Neural progenitor cell (in vitro differentiated cells): ENCODE measurements around the gene PRND. TPM values are rescaled to one million over a fixed set of nuclear protein-coding genes. Genes with fewer than 3 reads are reported as not detected.

Experiments
- DNase-seq: peaks from one replicate; pipeline ENCODE4 v3.0.0-alpha.2; 2016; ENCODE audit warnings: low spot score
- H2AFZ ChIP-seq: fragments of 200-600 bp; sonication (generic); replicated peaks from 2 replicates; pipeline ENCODE4 v1.6.1; 2016; ENCODE audit warnings: antibody characterized with exemption
- H3F3A ChIP-seq: fragments of 200-600 bp; sonication (generic); 2 replicates; pipeline ENCODE4 v1.6.1; 2016; ENCODE audit warnings: antibody characterized with exemption, low read depth
- H3K27ac ChIP-seq: fragments of 200-600 bp; sonication (generic); 2 replicates; pipeline ENCODE4 v1.5.1; 2016; ENCODE audit warnings: mild to moderate bottlenecking
- H3K27me3 ChIP-seq: fragments of 200-600 bp; sonication (generic); 2 replicates; pipeline ENCODE4 v1.6.1; 2016; ENCODE audit warnings: mild to moderate bottlenecking, moderate library complexity
- H3K36me3 ChIP-seq: fragments of 200-600 bp; sonication (generic); 2 replicates; pipeline ENCODE4 v1.5.1; 2016
- H3K4me1 ChIP-seq: fragments of 200-600 bp; sonication (generic); 2 replicates; pipeline ENCODE4 v1.6.1; 2016; ENCODE audit warnings: mixed run types
- H3K4me2 ChIP-seq: fragments of 200-600 bp; sonication (generic); 2 replicates; pipeline ENCODE4 v1.6.1; 2016
- H3K4me3 ChIP-seq: fragments of 200-600 bp; sonication (generic); 2 replicates; pipeline ENCODE4 v1.5.1; 2016
- H3K79me2 ChIP-seq: fragments of 200-600 bp; sonication (generic); 2 replicates; pipeline ENCODE4 v1.6.1; 2016; ENCODE audit warnings: low read depth
- H3K9ac ChIP-seq: fragments of 200-600 bp; sonication (generic); 2 replicates; pipeline ENCODE4 v1.6.1; 2016
- H3K9me3 ChIP-seq: fragments of 200-600 bp; sonication (generic); 2 replicates; pipeline ENCODE4 v1.5.1; 2016; ENCODE audit warnings: low read depth
- H4K20me1 ChIP-seq: fragments of 200-600 bp; sonication (generic); 2 replicates; pipeline ENCODE4 v1.6.1; 2016; ENCODE audit warnings: low read depth
- H3K27ac Mint-ChIP-seq: 3 replicates; pipeline ENCODE4 v1.8.0; 2021; ENCODE audit warnings: mixed read lengths
- H3K27me3 Mint-ChIP-seq: 2 replicates; pipeline ENCODE4 v1.8.0; 2022; ENCODE audit warnings: low read depth, mild to moderate bottlenecking, inconsistent platforms, moderate library complexity, mixed read lengths; ENCODE audit not compliant: insufficient read depth
- H3K36me3 Mint-ChIP-seq: 3 replicates; pipeline ENCODE4 v1.8.0; 2021; ENCODE audit warnings: mixed read lengths
- H3K4me1 Mint-ChIP-seq: 3 replicates; pipeline ENCODE4 v1.8.0; 2021; ENCODE audit warnings: mixed read lengths
- H3K4me3 Mint-ChIP-seq: 3 replicates; pipeline ENCODE4 v1.8.0; 2021; ENCODE audit warnings: mild to moderate bottlenecking, moderate library complexity, mixed read lengths
- H3K9me3 Mint-ChIP-seq: 3 replicates; pipeline ENCODE4 v1.8.0; 2020; ENCODE audit warnings: mixed read lengths
- EZH2 ChIP-seq: fragments of 200-600 bp; sonication (generic); IDR thresholded peaks from 2 replicates; pipeline ENCODE4 v1.6.1; 2017; ENCODE audit warnings: antibody characterized with exemption, mild to moderate bottlenecking, moderate library complexity
- EZH2phosphoT487 ChIP-seq: fragments of 200-600 bp; sonication (generic); IDR thresholded peaks from 2 replicates; pipeline ENCODE4 v1.6.1; 2017; ENCODE audit warnings: antibody characterized with exemption
- total RNA-seq: library from RNA; depleted of rRNA; stranded (reverse); fragments of >200 nt; gene quantifications from 2 replicates; pipeline ENCODE4 v1.2.3, GENCODE V29; 2015; ENCODE audit warnings: low replicate concordance
- TF ChIP-seq, protein P1 (sequence below): fragments of 200-600 bp; sonication (generic); IDR thresholded peaks from 2 replicates; pipeline ENCODE4 v1.5.1; 2017; ENCODE audit warnings: antibody characterized with exemption, mild to moderate bottlenecking

Gene PRND
- total RNA-seq, 1 donor from 2014 or later, result not detected

- Mint-ChIP-seq H3K9me3 (peaks cover 8% of the 10 kb centered on the region), H3K27ac (no peak overlapping the region), H3K36me3 (no peaks in the 10 kb centered on the region), H3K4me3 (no peak overlapping the region), H3K4me1 (peaks cover 7% of the 10 kb centered on the region), H3K27me3 (peaks cover 14% of the 10 kb centered on the region)
- TF ChIP-seq EZH2 (no peak), EZH2phosphoT487 (no peak)
- TF ChIP-seq, protein P1, sequence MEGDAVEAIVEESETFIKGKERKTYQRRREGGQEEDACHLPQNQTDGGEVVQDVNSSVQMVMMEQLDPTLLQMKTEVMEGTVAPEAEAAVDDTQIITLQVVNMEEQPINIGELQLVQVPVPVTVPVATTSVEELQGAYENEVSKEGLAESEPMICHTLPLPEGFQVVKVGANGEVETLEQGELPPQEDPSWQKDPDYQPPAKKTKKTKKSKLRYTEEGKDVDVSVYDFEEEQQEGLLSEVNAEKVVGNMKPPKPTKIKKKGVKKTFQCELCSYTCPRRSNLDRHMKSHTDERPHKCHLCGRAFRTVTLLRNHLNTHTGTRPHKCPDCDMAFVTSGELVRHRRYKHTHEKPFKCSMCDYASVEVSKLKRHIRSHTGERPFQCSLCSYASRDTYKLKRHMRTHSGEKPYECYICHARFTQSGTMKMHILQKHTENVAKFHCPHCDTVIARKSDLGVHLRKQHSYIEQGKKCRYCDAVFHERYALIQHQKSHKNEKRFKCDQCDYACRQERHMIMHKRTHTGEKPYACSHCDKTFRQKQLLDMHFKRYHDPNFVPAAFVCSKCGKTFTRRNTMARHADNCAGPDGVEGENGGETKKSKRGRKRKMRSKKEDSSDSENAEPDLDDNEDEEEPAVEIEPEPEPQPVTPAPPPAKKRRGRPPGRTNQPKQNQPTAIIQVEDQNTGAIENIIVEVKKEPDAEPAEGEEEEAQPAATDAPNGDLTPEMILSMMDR, result no peak
- H2AFZ ChIP-seq, result no peak overlapping the region
- peaks cover 2% of the 10 kb centered on the region for H3K4me1 ChIP-seq
- H3K27me3 ChIP-seq, result no peaks in the 10 kb centered on the region
- no peak overlapping the region for H3K9ac ChIP-seq
- no peak overlapping the region for H3K4me3 ChIP-seq
- H3K36me3 ChIP-seq, result no peaks in the 10 kb centered on the region
- no peak overlapping the region for H3K4me2 ChIP-seq
- H3K9me3 ChIP-seq, result no peaks in the 10 kb centered on the region
- H3K79me2 ChIP-seq, result no peaks in the 10 kb centered on the region
- H3F3A ChIP-seq, result no peaks in the 10 kb centered on the region
- H4K20me1 ChIP-seq, result no peaks in the 10 kb centered on the region
- H3K27ac ChIP-seq, result no peak overlapping the region
- no peak for DNase-seq
These were observed 11.6 kb upstream of the PRND start for GRCh38 chr20:4710106-4710475.

- Histone ChIP-seq H3K4me2 (no peak overlapping the region), H3K27me3 (no peaks in the 10 kb centered on the region), H3K9ac (no peak overlapping the region), H2AFZ (no peak overlapping the region), H3K27ac (no peak overlapping the region), H3K36me3 (no peaks in the 10 kb centered on the region), H3K4me1 (no peaks in the 10 kb centered on the region), H3F3A (no peaks in the 10 kb centered on the region), H3K4me3 (no peak overlapping the region), H3K79me2 (no peaks in the 10 kb centered on the region), H4K20me1 (no peaks in the 10 kb centered on the region), H3K9me3 (no peaks in the 10 kb centered on the region)
- Mint-ChIP-seq H3K27me3 (peaks cover 14% of the 10 kb centered on the region), H3K27ac (peak overlapping the region; percentile 11), H3K9me3 (peaks cover 8% of the 10 kb centered on the region), H3K4me3 (no peak overlapping the region), H3K36me3 (no peaks in the 10 kb centered on the region), H3K4me1 (no peaks in the 10 kb centered on the region)
- TF ChIP-seq, protein P1, result no peak
- no peak for TF ChIP-seq EZH2
- no peak for TF ChIP-seq EZH2phosphoT487
- no peak for DNase-seq
These were observed 10.2 kb upstream of the PRND start for GRCh38 chr20:4711511-4711910.

DNA sequence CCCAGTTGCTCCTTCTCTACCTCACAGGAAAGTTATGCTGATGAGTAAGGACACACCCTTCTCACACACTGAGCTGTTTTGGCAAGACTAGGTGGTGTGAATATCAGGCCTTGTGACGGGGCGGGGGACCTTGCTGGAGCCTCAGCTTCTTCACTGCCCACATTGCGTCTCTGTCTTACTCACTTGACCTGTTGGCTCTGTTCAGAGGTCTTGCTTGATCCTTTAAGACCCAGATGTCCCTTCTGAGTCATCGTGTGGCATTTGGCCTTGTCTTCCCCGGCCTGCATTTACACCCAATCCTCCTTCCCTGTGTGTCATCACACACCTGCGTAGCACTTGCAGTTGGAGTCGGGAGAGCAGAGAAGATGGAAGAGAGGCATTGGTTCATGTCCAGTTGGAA is 8.3 kb upstream of the PRND start:
- H3K36me3 ChIP-seq, result no peaks in the 10 kb centered on the region
- H3K27me3 Mint-ChIP-seq, result peaks cover 6% of the 10 kb centered on the region
- no peak overlapping the region for H3K9ac ChIP-seq
- no peaks in the 10 kb centered on the region for H3K4me1 ChIP-seq
- H3K4me3 Mint-ChIP-seq, result no peak overlapping the region
- no peak overlapping the region for H3K27ac Mint-ChIP-seq
- peaks cover 6% of the 10 kb centered on the region for H3K4me1 Mint-ChIP-seq
- no peaks in the 10 kb centered on the region for H4K20me1 ChIP-seq
- H3K9me3 ChIP-seq, result no peaks in the 10 kb centered on the region
- no peak overlapping the region for H3K4me3 ChIP-seq
- H3K27me3 ChIP-seq, result no peaks in the 10 kb centered on the region
- H3K36me3 Mint-ChIP-seq, result no peaks in the 10 kb centered on the region
- no peaks in the 10 kb centered on the region for H3F3A ChIP-seq
- no peak for TF ChIP-seq EZH2phosphoT487
- TF ChIP-seq, protein P1, result no peak
- no peak for TF ChIP-seq EZH2
- DNase-seq, result no peak
- H3K27ac ChIP-seq, result no peak overlapping the region
- no peak overlapping the region for H2AFZ ChIP-seq
- H3K79me2 ChIP-seq, result no peaks in the 10 kb centered on the region
- H3K4me2 ChIP-seq, result no peak overlapping the region
- H3K9me3 Mint-ChIP-seq, result peaks cover 8% of the 10 kb centered on the region
